GM18870 (cell line): ENCODE measurements around the gene PPP2R5E.

Experiments
- ATAC-seq: cut with Tn5 transposase; IDR thresholded peaks from one replicate; pipeline ENCODE4 v1.9.1; 2021; ENCODE audit warnings: moderate library complexity; ENCODE audit not compliant: unreplicated experiment

The PPP2R5E gene

GRCh38 chr14:63474844-63475243 is 68.3 kb downstream of the PPP2R5E start:
- ATAC-seq: no peak

GRCh38 chr14:63474111-63474510 is 69.1 kb downstream of the PPP2R5E start:
- no peak for ATAC-seq

DNA sequence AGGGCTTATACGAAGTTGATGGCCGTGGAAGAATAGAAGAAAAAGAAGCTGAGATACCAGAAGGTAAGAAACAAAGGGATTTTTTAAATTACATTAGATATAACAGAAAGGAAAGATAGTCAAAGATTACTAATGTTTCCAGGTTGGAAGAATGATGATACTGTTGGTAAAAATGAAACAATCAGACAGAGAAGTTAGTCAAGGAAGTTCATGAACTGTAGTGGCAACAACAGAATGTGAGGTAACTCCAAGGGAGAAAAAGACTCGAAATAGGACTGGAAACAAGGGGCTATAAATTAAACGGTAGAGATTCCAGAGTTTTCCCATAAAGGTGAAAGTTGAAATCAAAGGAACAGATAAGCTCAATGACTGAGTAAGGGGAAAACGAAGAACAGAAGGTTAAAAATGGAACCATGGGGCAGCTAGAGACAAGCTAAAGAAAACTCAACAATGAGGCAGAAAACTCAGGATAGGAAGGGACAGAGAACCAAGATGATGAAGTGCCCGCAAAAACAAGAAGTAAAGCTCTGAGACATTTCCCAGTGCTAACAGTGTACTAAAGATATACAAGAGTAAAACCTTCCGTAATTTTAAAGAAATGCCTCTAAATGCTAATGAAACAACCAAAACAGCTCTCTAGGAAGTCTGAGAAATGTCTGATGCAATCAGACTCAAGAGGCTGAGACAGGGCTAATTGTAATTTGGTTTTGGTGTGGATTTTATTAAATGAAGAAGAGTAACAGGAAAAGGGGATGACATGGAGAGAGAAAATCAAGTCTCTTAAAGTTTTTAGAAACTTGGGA is 70.0 kb downstream of the PPP2R5E start:
- no peak for ATAC-seq

DNA sequence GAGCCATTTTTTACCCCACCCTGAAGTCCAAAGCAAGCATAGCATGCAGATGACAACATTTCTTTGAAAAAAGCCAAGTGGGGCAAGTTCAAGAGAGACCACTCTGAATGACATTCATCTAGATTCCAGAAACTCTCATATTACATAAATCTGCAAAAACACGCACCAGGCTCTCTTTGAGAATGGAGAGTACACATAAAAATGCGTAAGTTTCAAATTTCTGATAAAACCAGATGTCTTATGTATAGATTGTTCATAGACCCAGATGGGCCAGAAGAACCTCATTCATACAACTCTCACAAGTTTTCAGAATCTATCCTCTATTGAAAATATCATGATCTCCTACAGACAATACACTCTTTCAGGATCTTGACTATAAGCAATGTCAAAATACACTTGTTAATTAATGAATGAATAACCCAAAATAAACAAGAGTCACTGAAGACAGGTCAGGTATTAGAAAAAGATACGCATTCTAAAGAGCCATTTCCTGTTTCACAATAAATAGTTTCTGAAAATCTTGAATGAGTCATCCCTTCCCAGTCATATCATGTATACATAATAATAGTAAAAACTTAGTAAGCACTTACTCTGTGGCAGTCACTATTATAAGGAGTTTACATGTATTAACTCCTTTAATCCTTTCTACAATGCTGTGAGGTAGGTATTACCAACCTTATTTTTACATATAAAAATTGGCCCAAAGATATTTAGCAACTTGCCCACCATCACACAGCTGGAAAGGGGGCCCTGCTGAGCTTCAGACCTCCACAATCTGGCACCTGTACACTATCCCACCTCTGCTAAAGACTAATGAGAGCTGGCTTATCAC is 72.0 kb downstream of the PPP2R5E start:
- ATAC-seq: peak; percentile 89

DNA sequence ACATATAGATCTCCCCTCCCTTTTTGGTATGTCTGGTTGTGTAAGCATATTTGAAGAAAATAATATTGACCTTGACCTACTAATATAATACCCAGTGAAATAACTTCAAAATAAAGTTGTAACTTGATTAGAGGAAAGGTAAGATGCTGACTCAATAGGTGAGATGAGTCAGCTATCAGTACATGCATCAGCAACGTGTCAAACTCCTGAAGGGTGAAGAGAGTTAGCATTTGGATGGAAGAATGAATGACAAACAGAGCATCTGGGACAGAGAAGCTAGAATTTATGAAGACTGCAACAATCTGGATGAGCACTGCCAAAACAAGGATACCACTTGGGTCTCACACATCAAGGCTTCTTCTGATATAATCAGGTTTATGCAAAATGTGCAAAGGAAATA is 74.9 kb downstream of the PPP2R5E start:
- ATAC-seq: peak; percentile 22

GRCh38 chr14:63467440-63468072 is 75.6 kb downstream of the PPP2R5E start:
- ATAC-seq: no peak

DNA sequence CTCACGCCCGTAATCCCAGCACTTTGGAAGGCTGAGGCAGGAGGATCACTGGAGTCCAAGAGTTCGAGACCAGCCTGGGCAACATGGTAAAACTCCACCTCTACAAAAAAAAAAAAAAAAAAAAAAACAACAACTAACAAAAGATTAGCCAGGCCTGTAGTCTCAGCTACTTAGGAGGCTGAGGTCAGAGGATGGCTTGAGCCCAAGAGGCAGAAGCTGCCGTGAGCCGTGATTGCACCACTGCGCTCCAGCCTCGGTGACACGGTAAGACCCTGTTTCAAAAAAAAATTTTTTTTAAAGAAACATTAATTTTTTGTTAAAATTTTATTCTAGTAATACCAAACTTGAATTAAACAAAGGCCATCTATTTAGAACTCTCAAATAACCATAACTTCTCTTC is 77.8 kb downstream of the PPP2R5E start:
- ATAC-seq: no peak

- ATAC-seq: no peak
These were observed 82.4 kb downstream of the PPP2R5E start for GRCh38 chr14:63460680-63461369.

- no peak for ATAC-seq
These were observed 83.4 kb downstream of the PPP2R5E start for GRCh38 chr14:63459738-63460137.

GRCh38 chr14:63457498-63457897 is 85.7 kb downstream of the PPP2R5E start:
- ATAC-seq: no peak

GRCh38 chr14:63454863-63455622 is 88.1 kb downstream of the PPP2R5E start:
- no peak for ATAC-seq

DNA sequence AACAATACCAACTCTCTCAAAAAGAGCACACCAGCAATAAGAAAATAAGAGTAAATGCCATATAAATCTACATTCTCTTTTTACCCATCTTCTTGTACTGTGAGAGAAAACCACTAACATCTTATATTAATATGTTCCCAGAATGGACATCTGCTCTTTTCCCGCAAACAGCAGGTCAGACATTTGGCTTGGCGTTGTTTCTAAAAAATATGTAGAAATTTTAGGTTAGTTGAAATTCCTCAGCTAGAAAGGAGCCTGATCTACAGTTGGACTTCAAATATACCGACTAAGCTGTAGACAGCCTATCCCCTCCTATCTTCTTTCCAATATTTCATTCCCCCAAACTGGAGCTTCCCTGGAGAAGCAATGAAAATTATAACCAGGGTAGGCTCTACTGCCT is 88.7 kb downstream of the PPP2R5E start:
- no peak for ATAC-seq

DNA sequence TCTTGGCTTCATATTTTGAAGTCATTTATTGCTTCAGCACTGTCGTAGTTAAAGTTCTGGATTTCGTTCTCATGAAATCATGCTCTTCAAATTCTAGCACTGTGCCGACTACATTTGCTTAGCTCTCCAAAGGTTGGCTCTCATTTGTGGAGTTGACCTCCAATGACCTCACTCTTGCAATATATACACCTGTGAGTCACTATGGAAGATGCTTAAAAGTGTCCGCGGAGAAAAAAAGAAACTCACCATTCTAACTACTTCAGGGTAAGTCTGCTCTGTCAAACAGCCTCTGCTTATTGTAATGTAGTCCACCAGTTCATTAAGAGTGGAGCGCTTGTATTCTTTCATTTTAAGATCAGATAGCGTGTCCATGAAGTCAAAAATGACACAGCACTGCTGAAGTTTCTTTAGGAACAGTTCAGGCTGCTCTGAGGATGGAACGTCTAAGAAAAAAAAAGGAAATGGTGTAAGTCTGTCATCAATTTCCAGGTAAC is 89.7 kb downstream of the PPP2R5E start:
- no peak for ATAC-seq

- ATAC-seq: no peak
These were observed 90.4 kb downstream of the PPP2R5E start for GRCh38 chr14:63452796-63453195.

DNA sequence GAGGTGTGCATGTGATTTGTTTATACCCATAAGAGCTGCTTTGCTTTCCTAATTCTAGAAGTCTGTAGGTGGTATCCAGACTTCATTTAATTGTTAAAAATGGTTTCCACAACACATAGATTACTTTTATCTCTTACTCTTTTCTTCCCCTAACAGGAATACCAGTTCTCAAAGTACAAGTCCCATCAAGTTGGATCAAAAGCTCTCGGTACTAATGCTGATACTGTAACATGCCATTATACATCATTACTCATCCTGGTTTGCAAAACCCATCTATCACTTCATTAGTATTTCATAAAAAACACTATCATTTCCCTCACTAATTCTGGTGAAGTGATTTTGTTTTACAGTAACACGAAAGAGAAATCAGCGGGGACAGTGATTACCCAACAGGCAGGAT is 94.3 kb downstream of the PPP2R5E start:
- ATAC-seq: no peak

DNA sequence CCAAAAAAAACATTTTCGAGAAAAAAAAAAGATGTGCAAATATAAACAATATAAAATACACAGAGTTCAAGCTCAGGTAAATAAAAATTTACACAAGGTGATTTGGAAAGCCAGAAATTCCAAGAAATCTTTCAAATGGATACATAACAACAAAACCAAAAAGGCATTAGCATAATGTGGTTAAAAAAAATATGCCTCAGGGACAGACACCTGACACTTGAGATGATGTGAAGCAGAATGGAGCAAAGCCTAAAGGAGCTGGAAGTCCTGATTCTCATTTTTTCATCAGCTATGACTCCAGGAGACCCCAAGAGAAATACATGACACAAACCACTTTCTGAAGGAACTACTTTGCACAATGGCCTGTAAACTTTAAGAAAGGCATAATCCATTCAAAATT is 98.6 kb downstream of the PPP2R5E start:
- no peak for ATAC-seq

DNA sequence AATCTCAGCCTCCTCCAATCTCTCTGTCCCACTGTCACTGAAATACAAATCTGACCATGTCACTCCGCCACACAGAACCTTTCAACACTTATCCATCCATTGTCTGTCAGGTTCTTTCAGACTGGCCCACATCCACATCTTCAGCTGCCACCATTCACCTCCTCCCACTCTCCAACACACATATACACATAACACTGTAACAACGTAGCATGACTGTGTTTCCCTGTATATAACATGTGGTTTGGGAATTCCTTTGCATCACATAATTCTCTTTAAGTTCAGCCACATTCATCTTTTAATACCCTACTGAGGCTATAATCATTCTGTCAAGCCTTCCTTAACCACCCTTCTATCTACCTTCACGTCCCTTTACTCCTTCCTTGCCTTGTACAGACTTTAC is 99.2 kb downstream of the PPP2R5E start:
- ATAC-seq: no peak

DNA sequence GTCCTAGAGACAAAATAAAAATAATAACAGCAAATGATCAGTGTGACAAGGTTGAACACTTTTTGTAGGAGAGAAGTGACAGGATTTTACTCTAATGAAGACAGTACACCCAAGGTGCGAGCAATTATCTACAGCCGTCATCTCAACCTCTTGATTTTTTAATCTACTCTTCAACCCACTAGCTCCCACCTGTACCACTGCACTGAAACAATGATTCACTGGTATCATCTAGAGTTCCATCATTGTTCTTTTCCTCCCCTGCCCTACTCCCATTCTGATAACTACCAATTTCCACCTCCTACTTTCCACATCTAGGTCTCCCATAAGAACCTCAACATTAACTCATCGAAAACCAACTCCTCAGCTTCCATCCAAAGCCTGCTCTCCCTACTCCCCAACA is 99.8 kb downstream of the PPP2R5E start:
- ATAC-seq: no peak

GRCh38 chr14:63438065-63438757 is 105.0 kb downstream of the PPP2R5E start:
- ATAC-seq: no peak
